Measurements from ENCODE around the gene PLXNA4. TPM values are rescaled to one million over a fixed set of nuclear protein-coding genes. Genes with fewer than 3 reads are reported as not detected.

Gene PLXNA4
- total and polyA plus RNA-seq, 8 donors: 0.19 to 1.6 (median 0.47) TPM

DNA sequence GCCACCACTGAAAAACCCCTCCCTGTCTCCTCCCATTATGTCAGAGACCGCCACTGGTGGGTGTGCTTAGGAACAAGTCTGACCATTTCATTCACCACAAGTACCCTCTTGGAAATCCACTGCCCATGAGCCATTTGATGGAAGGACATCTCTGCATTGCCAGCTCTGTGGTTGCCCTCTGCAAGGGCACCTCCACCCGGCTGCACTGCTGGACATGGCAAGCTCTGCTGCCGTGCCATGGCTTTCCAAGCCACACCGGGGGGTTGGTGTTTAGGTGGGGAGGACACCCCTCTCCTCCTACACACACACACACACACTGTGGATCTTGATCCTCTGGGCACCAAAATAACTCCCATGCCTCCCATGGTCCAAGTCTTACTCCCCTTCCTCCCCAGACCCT is 5.2 kb upstream of the PLXNA4 start:
- Histone ChIP-seq H3K9me3 (no peaks in the 10 kb centered on the region), H3K4me1 (no peaks in the 10 kb centered on the region), H3K27me3 (no peaks in the 10 kb centered on the region), H3K27ac (no peak overlapping the region), H3K4me3 (no peak overlapping the region), H3K36me3 (no peaks in the 10 kb centered on the region)
- DNase-seq (no peak), ATAC-seq (no peak), FAIRE-seq (no peak)
- TF ChIP-seq CTCF (IDR thresholded peaks at IDR 0.05): no peak
- WGBS, 2 donors: 66 to 90% methylated on average over 4 of the region's 4 CpGs
- intact Hi-C loops (cut with DNase I): loop anchor here in 2 of 3 donors (5.0 to 10.0 kb wide), 2 partner anchors 259 to 637 kb away; no protein-coding TSS in a partner anchor

DNA sequence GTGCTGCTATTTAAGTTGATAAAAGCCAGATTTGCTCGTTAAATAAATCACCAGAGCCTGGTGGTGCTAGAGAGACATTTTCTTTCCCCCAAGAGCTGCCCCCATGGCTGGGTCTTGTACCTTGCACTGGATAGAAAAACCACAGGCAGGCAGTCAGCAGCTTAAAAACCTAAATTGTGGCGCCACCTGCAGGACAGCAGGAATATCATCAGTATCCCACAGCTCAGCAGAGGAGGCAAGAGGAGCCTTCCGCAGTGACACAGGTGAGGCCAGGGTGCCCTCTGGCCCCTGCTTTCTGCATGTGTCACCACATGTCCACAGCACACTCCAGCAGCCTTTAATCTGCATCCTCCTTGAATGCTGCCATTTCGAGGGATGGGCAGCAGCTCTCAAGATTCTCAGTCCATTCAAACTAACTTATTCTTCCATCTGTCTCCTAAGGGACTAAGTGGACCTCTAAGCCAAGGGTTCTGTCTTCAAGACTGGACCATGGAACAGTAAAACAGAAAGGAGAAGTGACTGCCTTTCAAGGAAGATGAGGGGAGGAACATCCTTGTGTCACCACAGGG is 4.5 kb upstream of the PLXNA4 start:
- TF ChIP-seq CTCF (IDR thresholded peaks at IDR 0.05): peak; percentile 31 to 75 (median 68)
- FAIRE-seq: no peak
- H3K4me1 ChIP-seq: peaks cover 0 to 3% (median 0%) of the 10 kb centered on the region in 3 donors
- peak; percentile 51 to 85 (median 80) for ATAC-seq
- no peak overlapping the region for H3K27ac ChIP-seq
- H3K9me3 ChIP-seq: no peaks in the 10 kb centered on the region
- H3K36me3 ChIP-seq: no peaks in the 10 kb centered on the region
- peak; percentile 46 to 73 (median 62) for DNase-seq
- peaks cover 0 to 2% (median 0%) of the 10 kb centered on the region in 4 donors for H3K27me3 ChIP-seq
- 3 to 5% methylated on average over 4 of the region's 4 CpGs for WGBS, 2 donors
- no peak overlapping the region for H3K4me3 ChIP-seq
- intact Hi-C loops (cut with DNase I): loop anchor here in 2 of 3 donors (5.0 to 10.0 kb wide), 2 partner anchors 258 to 636 kb away; no protein-coding TSS in a partner anchor

- Histone ChIP-seq H3K9me3 (no peaks in the 10 kb centered on the region), H3K4me3 (no peak overlapping the region), H3K27ac (no peak overlapping the region), H3K36me3 (no peaks in the 10 kb centered on the region), H3K4me1 (peaks cover 0 to 8% (median 0%) of the 10 kb centered on the region in 3 donors), H3K27me3 (peaks cover 0 to 2% (median under 1%) of the 10 kb centered on the region in 4 donors)
- FAIRE-seq (no peak), ATAC-seq (no peak), DNase-seq (no peak)
- WGBS, 2 donors: 21 to 31% methylated on average over 1 of the region's 1 CpG
- intact Hi-C loops (cut with DNase I): loop anchor here in 2 of 3 donors (5.0 to 10.0 kb wide), 2 partner anchors 258 to 635 kb away; no protein-coding TSS in a partner anchor
- no peak for TF ChIP-seq CTCF (IDR thresholded peaks at IDR 0.05)
These were observed 4.0 kb upstream of the PLXNA4 start for GRCh38 chr7:132580277-132580676.

DNA sequence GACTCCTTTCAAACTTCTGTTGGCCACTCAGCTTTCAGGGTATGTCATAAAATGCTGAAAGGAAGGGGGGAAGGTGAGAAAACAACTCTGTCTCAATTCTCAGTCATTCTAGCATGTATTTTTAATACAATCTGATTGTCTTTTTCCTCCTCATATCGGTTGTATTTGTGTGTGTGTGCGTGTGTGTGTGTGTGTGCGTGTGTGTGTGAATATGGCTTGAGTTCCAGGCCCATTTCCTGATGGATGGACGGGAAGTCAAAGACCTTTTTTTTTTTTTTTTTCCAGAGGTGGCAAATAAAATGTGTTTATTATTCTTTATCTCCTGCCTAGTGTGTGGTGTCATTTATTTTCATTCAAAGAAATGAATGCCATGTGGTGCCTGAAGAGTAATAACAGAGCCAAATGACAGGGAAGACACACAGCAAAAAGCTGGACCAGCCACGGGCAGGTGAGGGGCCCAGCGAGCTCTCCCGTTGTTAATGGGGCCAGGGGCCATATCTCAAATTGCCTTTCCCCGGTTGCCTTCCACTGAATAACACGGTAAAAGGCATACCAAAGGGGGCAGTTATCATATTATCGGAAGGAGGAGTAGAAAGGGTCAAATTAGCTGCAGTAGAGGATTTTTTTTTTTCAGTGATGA is 3.1 kb upstream of the PLXNA4 start:
- DNase-seq: no peak
- Histone ChIP-seq H3K36me3 (no peaks in the 10 kb centered on the region), H3K4me1 (peaks cover 0 to 8% (median 0%) of the 10 kb centered on the region in 3 donors), H3K27ac (no peak overlapping the region), H3K4me3 (no peak overlapping the region), H3K27me3 (peaks cover 0 to 9% (median 3%) of the 10 kb centered on the region in 4 donors), H3K9me3 (no peaks in the 10 kb centered on the region)
- 75 to 81% methylated on average over 10 of the region's 10 CpGs for WGBS, 2 donors
- intact Hi-C loops (cut with DNase I): loop anchor here in 2 of 3 donors (5.0 to 10.0 kb wide), 2 partner anchors 262 to 635 kb away; no protein-coding TSS in a partner anchor
- no peak for TF ChIP-seq CTCF (IDR thresholded peaks at IDR 0.05)
- no peak for FAIRE-seq
- no peak for ATAC-seq

Measured in pancreas (tissue), 10 donors.